Loucy (cell line): Measurements from ENCODE around the gene MRM2.

ENCODE experiments used
- EZH2phosphoT487 ChIP-seq: fragments of 200-600 bp; IDR thresholded peaks from 2 replicates; pipeline ENCODE4 v1.6.1; 2018; ENCODE audit warnings: antibody characterized with exemption, mild to moderate bottlenecking, moderate library complexity, borderline replicate concordance
- TF ChIP-seq, protein P1 (sequence below): fragments of 200-600 bp; sonication (generic); conservative IDR thresholded peaks from 2 replicates; pipeline ENCODE4 v1.5.1; 2014; ENCODE audit warnings: mild to moderate bottlenecking, antibody characterized with exemption, low read length

GRCh38 chr7:2251841-2252771 is 10.1 kb upstream of the MRM2 start:
- TF ChIP-seq EZH2phosphoT487 = no peak
- TF ChIP-seq, protein P1, sequence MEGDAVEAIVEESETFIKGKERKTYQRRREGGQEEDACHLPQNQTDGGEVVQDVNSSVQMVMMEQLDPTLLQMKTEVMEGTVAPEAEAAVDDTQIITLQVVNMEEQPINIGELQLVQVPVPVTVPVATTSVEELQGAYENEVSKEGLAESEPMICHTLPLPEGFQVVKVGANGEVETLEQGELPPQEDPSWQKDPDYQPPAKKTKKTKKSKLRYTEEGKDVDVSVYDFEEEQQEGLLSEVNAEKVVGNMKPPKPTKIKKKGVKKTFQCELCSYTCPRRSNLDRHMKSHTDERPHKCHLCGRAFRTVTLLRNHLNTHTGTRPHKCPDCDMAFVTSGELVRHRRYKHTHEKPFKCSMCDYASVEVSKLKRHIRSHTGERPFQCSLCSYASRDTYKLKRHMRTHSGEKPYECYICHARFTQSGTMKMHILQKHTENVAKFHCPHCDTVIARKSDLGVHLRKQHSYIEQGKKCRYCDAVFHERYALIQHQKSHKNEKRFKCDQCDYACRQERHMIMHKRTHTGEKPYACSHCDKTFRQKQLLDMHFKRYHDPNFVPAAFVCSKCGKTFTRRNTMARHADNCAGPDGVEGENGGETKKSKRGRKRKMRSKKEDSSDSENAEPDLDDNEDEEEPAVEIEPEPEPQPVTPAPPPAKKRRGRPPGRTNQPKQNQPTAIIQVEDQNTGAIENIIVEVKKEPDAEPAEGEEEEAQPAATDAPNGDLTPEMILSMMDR = no peak
